Lung (tissue), 12 donors: Measurements from ENCODE around the gene KLF2. TPM values are rescaled to one million over a fixed set of nuclear protein-coding genes. Genes with fewer than 3 reads are reported as not detected.

ENCODE experiments used
- ATAC-seq: fragments of 200-7000 bp; cut with Tn5 transposase; one replicate; pipeline ENCODE4 v1.9.1; 2020; ENCODE audit warnings: moderate number of reproducible peaks; ENCODE audit not compliant: insufficient read depth, low FRiP score
- DNase-seq, 3 donors: peaks; one replicate each; pipeline ENCODE4 v3.0.0-alpha.2; 2013 to 2017
- H3K27ac ChIP-seq, 2 donors: one replicate each; pipeline ENCODE4 v1.5.1; 2013; ENCODE audit warnings: mild to moderate bottlenecking in 2 of 2, moderate library complexity in 2 of 2, control low read depth in 1 of 2, inconsistent platforms in 1 of 2, low read depth in 1 of 2, low read length in 1 of 2
- H3K27me3 ChIP-seq, 3 donors: one replicate each; pipeline ENCODE4 v1.5.1; 2013; ENCODE audit warnings: low read length in 2 of 3; ENCODE audit not compliant: control insufficient read depth in 3 of 3, insufficient read depth in 3 of 3
- H3K36me3 ChIP-seq, 4 donors: one replicate each; pipeline ENCODE4 v1.5.1; 2013; ENCODE audit warnings: low read length in 4 of 4, mild to moderate bottlenecking in 1 of 4, moderate library complexity in 1 of 4; ENCODE audit not compliant: control insufficient read depth in 4 of 4, insufficient read depth in 4 of 4
- H3K4me1 ChIP-seq, 5 donors: one replicate each; pipeline ENCODE4 v1.5.1; 2013; ENCODE audit warnings: low read length in 5 of 5, mild to moderate bottlenecking in 2 of 5, moderate library complexity in 1 of 5; ENCODE audit not compliant: control insufficient read depth in 5 of 5, insufficient read depth in 5 of 5
- H3K4me3 ChIP-seq: one replicate; pipeline ENCODE4 v1.5.1; 2013; ENCODE audit warnings: mild to moderate bottlenecking, control low read depth, moderate library complexity
- H3K9ac ChIP-seq, 2 donors: one replicate each; pipeline ENCODE4 v1.5.1; 2013; ENCODE audit warnings: low read length in 2 of 2, control low read depth in 1 of 2; ENCODE audit not compliant: insufficient read depth in 1 of 2
- H3K9me3 ChIP-seq, 4 donors: one replicate each; pipeline ENCODE4 v1.5.1; 2013; ENCODE audit warnings: low read length in 3 of 4, mild to moderate bottlenecking in 1 of 4, moderate library complexity in 1 of 4; ENCODE audit not compliant: control insufficient read depth in 4 of 4, insufficient read depth in 3 of 4
- WGBS, 2 donors: extraction: QIAGEN DNeasy Blood & Tissue Kit; methylation state at CpG; one replicate each; pipeline ENCODE4 v1.1.7; 2013; 5-methylcytosine and 5-hydroxymethylcytosine counted together
- polyA plus RNA-seq, 2 donors: library from polyadenylated mRNA; stranded (reverse); fragments of 200-250 nt; gene quantifications; one replicate each; pipeline ENCODE4 v1.2.1, GENCODE V29; 2013
- total RNA-seq, 2 donors: library from RNA; depleted of rRNA in 1 of 2; stranded (reverse); fragments of >200 nt in 1 of 2; gene quantifications; one replicate each; pipeline ENCODE4 v1.2.1, GENCODE V29; 2014 to 2021
- TF ChIP-seq, protein P1 (sequence below): IDR thresholded peaks from 2 replicates; pipeline ENCODE4 v1.5.1; 2012; ENCODE audit warnings: mild to moderate bottlenecking; ENCODE audit errors: control extremely low read depth, extremely low read depth
- donor health status: control.
- donor health status: control.
- donor health status: Bipolar disorder and iron deficiency.
- donor health status: healthy.
- donor health status: DM: yes; HTN: yes; CAD: no.

The KLF2 gene
- total and polyA plus RNA-seq, 4 donors = 7.7 to 121 (median 68.3) TPM

GRCh38 chr19:16366433-16367260 lies 42.0 kb downstream of the KLF2 start:
- WGBS, 2 donors = 30 to 64% methylated on average over 25 of the region's 25 CpGs
- Histone ChIP-seq H3K27ac (peak overlapping the region in 1 of 2 donors; percentile 37), H3K9ac (no peak overlapping the region), H3K4me3 (no peak overlapping the region), H3K36me3 (peaks cover 0 to 2% (median under 1%) of the 10 kb centered on the region in 4 donors), H3K9me3 (no peaks in the 10 kb centered on the region), H3K27me3 (no peaks in the 10 kb centered on the region), H3K4me1 (peaks cover 0 to 19% (median 8%) of the 10 kb centered on the region in 5 donors)
- no peak for ATAC-seq
- TF ChIP-seq, protein P1, sequence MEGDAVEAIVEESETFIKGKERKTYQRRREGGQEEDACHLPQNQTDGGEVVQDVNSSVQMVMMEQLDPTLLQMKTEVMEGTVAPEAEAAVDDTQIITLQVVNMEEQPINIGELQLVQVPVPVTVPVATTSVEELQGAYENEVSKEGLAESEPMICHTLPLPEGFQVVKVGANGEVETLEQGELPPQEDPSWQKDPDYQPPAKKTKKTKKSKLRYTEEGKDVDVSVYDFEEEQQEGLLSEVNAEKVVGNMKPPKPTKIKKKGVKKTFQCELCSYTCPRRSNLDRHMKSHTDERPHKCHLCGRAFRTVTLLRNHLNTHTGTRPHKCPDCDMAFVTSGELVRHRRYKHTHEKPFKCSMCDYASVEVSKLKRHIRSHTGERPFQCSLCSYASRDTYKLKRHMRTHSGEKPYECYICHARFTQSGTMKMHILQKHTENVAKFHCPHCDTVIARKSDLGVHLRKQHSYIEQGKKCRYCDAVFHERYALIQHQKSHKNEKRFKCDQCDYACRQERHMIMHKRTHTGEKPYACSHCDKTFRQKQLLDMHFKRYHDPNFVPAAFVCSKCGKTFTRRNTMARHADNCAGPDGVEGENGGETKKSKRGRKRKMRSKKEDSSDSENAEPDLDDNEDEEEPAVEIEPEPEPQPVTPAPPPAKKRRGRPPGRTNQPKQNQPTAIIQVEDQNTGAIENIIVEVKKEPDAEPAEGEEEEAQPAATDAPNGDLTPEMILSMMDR = no peak
- peak in 2 of 3 donors; percentile 25 to 31 for DNase-seq

DNA sequence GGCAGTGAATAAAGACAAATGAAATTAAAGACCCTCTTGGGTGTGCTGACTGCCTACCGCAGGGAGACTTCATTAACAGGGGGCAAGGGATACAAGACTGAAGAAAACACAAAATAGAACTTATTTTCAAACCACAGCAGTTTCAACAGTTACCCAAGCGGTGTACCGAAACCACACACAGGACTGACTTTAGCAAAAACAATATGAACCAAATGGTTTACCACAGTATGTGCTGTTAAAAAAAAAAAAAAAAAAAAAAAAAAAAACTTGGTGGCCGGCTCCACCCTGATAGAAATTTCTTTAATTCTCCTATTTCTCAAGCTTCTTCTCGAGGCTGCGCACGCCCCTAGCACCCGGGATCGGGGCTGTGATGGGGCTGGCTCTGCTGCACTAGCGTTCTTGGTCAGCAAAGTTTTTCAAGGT lies 42.6 kb downstream of the KLF2 start:
- Histone ChIP-seq H3K9me3 (no peaks in the 10 kb centered on the region), H3K4me3 (no peak overlapping the region), H3K36me3 (peaks cover 0 to 2% (median 0%) of the 10 kb centered on the region in 4 donors), H3K4me1 (peaks cover 0 to 24% (median 8%) of the 10 kb centered on the region in 5 donors), H3K27ac (no peak overlapping the region), H3K27me3 (no peaks in the 10 kb centered on the region), H3K9ac (no peak overlapping the region)
- DNase-seq = no peak
- ATAC-seq = no peak
- WGBS, 2 donors = 32 to 60% methylated on average over 10 of the region's 10 CpGs
- TF ChIP-seq, protein P1 = no peak

- no peak overlapping the region for H3K27ac ChIP-seq
- ATAC-seq (no peak), DNase-seq (no peak)
- TF ChIP-seq, protein P1 = no peak
- H3K27me3 ChIP-seq = no peaks in the 10 kb centered on the region
- H3K9ac ChIP-seq = no peak overlapping the region
- WGBS, 2 donors = 49 to 59% methylated on average over 18 of the region's 18 CpGs
- no peaks in the 10 kb centered on the region for H3K9me3 ChIP-seq
- H3K36me3 ChIP-seq = peaks cover 0 to 2% (median 0%) of the 10 kb centered on the region in 4 donors
- no peak overlapping the region for H3K4me3 ChIP-seq
- H3K4me1 ChIP-seq = peaks cover 3 to 22% (median 12%) of the 10 kb centered on the region in 5 donors
These were observed 44.0 kb downstream of the KLF2 start for GRCh38 chr19:16368385-16369305.
